Brain pericyte (primary cell): ENCODE results near the gene HEMGN.
"Not testable (repeated sequence)": the region's sequence is repeated elsewhere in the genome, so short reads cannot be mapped to it uniquely, and the experiment has no call there.

Experiments used
- DNase-seq: peaks from one replicate; pipeline ENCODE4 v3.0.0-alpha.2; 2012; ENCODE audit warnings: low read depth, low spot score

Gene HEMGN

DNA sequence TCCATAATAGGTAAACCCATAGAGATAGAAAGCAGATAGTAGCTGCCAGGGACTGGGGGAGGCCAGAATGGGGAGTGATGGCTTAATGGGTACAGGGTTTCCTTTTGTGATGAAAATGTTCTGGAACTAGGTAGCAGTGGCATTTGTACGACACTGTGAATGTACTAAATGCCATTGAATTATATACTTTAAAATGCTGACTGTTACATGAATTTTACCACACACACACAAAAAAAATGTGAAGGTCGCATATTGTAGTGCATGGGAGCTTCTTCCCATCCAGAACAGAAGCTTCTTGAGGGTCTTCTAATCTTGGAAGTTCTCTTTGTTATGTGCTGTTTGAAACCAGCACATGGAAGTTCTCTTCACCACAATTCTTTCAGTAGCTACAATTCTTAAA lies 25.3 kb upstream of the HEMGN start:
- DNase-seq = no peak

DNA sequence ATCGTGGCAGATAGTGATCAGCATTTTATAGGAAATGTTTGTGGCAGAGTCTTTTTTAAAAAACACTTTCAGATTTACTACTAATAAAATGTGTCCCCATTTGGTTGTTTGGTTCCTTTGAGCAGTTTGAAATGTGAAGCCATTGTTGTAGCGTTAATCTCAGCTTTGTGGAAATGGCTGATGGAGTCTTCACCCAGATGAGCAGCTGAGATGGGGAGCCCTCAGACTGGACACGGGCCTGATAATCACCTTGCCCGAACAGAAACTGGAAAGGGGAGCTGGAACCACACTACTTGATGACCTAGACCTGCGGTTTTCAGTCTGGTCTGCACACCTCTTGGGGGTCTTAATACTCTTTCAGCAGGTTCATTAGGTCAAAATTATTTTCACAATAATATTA lies 24.6 kb upstream of the HEMGN start:
- no peak for DNase-seq

DNA sequence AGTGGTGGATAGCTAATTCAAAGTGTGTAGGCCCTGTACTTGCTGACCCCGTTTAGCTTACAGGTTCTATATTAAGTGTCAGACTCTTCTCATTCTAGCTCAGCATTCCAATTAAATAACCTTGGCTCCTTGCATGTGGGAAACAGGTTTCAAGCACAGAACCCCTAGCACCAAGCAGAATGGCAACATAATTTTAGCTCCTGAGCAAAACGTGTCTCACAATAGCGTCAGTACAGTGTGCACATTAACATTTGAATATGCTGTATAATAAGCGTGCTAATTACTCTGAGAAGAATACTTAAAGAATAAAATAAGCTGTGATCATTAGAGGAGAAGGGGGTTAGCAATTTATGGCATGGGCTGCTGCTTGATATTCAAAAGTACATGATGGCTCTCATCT lies 24.2 kb upstream of the HEMGN start:
- no peak for DNase-seq

DNA sequence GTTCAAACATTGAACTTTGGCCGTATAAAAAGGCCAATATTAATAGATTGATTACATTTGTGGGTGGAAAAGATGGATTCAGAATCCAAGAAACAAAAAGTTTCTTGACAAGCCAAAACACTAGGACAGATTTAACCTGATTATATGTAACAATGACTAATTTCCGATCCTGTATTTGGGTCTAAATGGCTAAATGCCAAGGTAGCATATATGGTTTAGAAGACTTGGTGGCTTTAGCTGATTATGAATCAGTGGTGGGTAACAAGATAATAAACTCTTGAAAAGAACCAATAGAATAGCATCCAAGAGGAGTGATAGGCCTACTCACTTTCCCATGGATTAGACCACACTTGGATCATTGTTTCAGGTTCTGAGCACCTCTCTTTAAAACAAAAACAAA lies 23.4 kb upstream of the HEMGN start:
- no peak for DNase-seq

DNA sequence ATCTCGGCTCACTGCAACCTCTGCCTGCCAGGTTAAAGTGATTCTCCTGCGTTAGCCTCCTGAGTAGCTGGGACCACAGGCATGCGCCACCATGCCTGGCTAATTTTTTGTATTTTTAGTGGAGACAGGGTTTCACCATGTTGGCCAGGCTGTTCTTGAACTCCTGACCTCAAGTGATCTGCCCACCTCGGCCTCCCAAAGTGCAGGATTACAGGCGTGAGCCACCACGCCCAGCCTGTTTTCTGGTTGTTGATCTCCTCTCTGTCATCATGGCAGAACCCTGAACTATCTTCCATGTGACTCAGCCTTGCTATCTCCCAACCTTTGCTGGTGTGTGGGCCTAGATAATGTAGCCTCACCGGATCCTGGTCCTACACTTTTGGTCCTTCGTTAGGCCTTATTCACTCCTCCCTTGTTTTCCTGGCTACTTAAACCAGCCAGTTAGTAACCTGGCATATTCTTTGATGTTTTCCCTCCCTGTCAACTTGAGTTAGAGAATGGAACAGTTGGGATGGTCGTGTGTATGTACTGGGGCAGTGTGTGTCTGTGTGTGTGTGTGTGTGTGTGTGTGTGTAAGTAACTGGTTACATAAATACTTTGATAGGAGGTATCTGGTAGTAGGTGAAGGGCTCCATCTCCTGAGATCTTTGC lies 22.8 kb upstream of the HEMGN start:
- not testable (repeated sequence) for DNase-seq

DNA sequence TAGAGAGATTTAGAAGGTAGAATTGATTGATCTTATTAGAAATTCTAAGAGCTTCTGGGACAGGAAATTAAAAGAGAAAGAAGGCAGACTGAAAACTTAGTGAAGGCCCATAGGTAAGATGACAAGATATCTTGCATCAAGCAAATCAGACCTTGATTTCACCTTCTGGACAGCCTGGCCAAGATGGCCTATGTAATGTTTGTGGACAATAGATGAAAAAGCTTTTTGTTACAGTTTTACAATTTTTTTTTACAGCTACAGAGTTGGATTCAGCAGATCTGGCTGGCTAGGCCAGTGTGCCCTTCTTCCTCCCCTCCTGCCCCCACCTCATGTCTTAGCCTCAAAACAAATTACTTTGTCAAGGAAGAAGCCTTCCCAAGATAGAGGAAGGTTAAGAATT lies 21.6 kb upstream of the HEMGN start:
- no peak for DNase-seq

DNA sequence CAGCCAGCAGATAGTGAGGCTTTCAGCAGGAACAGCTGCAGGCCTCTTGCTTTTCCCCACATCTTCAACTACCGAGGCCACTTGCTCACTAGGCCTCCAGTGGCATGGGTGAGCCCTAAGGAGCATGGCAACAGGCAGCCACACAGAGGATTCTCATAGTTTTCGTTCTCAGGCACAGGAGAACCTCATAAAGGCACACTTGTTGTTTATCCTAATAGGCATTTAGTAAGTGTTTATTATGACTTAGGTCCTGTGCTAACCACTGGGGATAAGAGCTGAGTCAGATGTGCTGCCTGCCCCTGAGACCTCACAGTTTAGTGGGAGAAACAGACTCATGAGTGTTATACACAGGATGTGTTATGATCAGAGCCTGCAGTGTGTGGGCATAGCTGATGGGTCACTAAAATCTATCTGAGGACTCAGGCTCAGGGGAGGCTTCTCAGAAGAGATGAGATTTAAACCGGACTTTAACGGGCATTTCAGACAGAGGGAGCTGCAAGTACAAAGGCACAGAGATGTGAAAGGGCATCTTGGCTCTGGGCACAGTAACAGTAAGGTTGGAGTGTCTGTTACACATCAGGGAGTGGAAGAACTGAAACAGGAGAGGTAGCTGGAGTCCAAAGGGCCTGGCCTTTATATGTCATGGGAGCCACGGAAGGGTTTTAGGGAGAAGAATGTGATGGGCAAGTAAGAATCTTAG lies 21.0 kb upstream of the HEMGN start:
- no peak for DNase-seq

DNA sequence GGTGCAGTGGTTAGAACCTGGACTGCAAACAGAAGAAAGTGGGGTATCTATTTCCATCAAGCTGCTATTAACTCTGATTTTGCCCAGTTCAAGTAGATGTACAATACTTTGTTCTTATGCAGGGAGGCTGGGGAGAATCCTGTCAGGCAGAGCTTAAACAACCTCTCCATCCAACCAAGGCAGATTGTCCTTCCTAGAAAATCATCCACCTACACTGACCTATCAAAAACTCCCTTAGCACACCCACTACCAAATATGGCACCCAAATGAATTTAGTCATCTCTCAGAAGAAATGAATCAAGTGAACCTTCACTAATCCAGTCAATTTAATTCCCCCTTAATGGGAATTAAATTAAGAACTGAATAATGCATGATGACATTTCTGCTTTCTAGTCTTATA lies 18.4 kb upstream of the HEMGN start:
- no peak for DNase-seq

DNA sequence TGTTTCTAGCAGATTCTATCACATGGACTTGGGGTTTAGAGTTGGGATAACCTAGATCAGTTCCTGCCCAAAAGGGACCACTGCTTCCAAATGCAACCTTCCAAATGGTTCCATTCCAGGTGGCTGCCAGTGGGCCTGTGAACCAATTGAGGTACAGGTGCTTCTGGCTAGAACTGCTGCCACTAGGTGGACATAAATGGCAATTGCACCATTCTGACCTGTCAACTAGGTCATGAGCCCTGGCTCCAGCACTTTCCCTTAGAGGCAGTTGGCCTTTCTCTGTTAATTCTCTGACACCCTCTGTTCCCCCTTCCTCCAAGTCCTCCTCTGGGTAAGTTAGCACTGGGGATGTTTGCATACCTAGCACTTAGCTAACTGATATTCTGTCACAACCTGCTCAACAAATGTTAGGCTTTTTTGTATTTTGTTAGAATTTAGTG lies 16.6 kb upstream of the HEMGN start:
- DNase-seq = no peak

DNA sequence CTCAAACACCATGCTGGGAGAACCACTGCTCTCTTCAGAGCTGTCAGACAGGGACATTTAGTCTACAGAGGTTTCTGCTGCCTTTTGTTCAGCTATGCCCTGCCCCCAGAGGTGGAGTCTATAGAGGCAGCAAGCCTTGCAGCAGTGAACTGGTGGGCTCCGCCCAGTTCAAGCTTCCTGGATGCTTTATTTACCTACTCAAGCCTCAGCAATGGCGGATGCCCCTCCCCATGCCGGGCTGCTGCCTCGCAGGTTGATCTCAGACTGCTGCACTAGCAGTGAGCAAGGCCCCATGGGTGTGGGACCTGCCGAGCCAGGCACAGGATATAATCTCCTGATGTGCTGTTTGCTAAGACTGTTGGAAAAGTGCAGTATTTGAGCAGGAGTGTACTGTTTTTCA lies 12.9 kb upstream of the HEMGN start:
- DNase-seq = not testable (repeated sequence)

DNA sequence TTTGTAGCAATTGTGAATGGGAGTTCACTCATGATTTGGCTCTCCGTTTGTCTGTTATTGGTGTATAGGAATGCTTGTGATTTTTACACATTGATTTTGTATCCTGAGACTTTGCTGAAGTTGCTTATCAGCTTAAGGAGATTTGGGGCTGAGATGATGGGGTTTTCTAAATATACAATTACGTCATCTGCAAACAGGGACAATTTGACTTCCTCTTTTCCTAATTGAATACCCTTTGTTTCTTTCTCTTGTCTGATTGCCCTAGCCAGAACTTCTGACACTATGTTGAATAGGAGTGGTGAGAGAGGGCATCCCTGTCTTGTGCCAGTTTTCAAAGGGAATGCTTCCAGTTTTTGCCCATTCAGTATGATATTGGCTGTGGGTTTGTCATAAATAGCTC lies 9.1 kb upstream of the HEMGN start:
- not testable (repeated sequence) for DNase-seq

DNA sequence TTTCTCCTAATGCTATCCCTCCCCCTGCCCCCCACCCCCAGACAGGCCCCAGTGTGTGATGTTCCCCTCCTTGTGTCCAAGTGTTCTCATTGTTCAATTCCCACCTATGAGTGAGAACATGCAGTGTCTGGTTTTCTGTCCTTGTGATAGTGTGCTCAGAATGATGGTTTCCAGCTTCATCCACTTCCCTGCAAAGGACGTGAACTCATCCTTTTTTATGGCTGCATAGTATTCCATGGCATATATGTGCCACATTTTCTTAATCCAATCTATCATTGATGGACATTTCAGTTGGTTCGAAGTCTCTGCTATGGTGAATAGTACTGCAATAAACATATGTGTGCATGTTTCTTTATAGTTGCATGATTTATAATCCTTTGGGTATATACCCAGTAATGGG lies 7.5 kb upstream of the HEMGN start:
- not testable (repeated sequence) for DNase-seq

DNA sequence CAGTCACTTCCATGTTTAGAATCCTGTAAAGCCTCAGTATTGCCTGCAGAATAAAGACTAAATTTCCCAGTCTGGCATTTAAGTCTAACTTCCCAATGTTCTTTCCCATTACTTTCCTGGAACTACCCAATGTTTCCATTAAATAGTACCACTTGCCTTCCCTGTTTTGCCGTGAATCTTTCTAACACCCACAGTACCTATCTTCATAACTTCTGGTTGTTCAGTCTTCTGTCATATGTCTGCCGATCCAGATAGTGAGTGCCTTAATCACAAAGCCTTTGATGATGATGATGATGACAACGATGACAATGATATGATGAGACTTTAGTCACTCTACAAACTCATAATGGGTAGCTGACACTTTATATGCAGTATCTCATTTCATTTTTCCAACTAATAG lies 6.6 kb upstream of the HEMGN start:
- no peak for DNase-seq

DNA sequence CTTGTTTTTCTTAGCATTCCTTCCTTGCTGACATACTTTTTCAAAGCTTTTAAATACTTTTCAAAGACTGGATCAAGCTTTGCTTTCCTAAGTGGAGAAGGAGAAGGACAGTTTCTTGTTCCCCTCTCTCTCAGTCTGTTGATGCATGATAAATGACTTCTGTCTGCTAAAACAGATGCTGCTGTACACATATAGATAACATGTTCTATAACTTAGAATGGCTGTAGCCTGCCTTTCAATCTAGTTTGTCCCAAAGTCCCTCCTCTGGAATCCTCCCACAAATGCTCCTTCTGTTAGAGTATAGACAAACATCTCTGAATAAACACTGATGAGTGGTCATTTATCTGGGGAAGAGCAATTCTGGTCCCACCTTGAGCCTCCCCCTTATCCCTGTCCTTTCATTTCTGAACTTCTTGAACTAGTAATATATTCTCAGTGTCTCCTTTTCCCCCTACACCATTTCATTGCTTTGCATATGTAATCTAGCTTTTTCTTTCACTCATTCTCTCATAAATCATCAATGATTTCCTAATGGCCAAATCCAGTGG lies 5.4 kb upstream of the HEMGN start:
- DNase-seq = no peak

DNA sequence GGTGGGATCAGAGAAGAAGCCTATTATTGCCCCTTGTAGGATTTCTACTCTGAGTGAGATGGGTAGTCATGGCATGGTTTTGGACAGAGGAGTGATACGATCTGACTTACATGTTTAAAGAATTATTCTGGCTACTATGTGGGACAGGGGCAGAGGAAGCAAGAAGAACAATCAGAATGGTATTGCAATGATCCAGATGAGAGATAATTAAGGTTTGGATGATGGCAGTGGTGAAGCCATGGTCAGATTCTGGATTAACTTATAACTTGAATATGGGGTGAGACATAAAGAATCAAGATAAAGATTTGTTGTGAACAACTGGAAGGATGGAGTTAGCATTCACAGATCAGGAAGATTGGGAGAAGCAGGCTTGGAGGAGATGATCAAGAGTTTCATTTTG lies 3.4 kb upstream of the HEMGN start:
- DNase-seq = no peak

DNA sequence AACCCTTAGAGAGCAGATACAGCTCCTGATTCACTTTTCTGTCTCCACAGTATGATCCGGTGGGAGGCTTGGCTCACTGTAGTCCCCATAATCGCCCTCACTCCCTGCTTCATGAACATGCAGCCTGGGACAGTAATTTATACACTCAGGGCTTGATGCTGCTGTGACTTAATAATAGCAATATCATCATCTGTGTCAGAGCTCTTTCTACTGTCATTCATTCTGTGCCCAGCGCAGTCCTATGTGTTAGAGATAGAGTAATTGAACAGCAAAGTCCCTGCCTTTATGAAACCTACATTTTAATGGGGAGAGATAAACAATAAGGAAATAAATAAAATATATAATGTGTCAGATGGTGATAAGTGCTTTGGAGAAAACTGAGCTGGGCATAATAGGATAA lies 2.8 kb upstream of the HEMGN start:
- DNase-seq = no peak

DNA sequence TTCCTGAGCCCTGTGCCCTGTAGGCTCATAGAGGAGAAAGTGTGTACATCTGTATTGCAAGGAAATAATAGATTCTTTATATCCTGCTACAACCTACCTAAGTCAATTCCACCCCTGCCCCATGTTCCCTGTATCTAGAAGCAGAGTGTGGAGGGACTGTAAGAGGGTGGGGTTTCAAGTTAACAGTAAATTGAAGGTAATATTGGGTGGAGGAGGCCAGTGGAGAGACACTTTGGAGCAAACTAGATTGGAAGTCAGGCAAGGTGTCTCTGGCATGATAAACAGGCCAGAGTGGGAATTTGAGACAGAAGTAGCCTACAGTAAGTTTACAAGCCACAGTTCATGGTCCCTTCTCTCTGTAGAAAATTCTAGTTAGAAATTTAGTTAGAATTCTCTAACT lies 2.3 kb upstream of the HEMGN start:
- DNase-seq = no peak

DNA sequence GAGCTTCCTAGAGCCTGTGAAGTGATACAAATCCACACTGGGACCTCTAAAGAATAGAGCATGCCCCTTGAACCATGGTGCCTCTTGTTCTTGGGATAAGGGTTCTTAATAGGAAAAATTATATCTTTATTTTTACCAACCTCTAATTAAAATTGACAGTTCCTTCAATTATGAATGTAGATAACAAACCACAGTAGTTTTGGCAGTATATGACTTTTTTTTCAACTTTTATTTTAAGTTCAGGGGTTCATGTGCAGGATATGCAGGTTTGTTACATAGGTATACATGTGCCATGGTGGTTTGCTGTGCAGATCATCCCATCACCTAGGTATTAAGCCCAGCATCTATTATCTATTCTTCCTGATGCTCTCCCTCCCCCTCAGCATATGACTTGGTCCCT lies 974 bp downstream of the HEMGN start:
- no peak for DNase-seq

DNA sequence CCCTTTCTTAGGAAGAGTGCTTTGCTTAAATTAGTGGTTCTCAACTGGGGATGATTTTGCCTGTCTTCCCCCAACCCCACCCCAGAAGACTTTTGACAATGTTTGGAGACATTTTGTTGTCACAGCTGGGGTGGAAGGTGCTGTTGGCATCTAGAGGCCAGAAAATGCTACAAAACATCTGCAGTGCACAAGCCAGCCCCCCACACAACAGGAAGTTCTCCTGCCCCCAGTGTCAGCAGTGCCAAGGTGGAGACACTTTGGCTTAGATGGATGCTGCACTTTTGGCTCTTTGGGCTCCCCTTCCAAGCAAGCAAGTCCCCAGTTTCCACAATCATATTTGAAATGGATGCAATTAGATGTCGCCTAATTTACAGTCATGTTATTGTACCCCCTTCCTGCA lies 2.7 kb downstream of the HEMGN start:
- DNase-seq = no peak

DNA sequence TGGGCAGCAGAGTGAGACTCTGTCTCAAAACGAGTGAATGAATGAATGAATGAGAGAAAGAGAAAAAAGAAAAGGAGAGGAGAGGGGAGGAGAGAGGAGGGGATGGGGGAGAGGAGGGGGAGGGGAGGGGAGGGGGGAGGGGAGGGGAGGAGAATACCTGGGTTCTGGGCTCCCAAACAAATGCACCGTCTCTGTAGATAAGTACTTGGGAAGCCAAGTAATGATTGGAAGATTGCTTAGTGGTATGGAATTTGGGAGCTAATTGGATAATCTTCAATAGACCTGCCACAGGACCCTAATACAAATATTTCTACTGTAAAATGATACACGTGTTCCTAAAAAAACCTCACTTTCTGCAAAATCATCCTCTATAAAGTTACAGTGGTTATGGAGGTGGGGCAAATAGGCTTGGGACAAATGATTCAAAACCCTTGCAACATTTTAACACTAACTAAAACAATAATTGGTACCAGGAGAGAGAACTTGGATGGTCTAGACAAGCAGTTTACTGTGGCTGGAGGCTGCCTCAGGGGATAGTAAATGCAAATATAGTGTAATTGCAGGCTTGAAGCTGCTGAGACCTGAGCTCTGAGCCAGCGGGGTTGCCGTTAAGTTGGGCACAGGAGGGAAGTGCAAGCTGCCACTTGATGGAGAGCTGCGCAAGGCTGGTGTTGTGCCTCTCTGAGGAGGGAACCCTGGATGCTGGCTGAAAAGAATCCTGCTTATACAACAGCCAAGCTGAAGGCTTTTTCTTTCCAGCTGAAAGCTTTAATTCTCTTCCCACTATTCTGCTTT lies 3.5 kb downstream of the HEMGN start:
- DNase-seq = no peak

DNA sequence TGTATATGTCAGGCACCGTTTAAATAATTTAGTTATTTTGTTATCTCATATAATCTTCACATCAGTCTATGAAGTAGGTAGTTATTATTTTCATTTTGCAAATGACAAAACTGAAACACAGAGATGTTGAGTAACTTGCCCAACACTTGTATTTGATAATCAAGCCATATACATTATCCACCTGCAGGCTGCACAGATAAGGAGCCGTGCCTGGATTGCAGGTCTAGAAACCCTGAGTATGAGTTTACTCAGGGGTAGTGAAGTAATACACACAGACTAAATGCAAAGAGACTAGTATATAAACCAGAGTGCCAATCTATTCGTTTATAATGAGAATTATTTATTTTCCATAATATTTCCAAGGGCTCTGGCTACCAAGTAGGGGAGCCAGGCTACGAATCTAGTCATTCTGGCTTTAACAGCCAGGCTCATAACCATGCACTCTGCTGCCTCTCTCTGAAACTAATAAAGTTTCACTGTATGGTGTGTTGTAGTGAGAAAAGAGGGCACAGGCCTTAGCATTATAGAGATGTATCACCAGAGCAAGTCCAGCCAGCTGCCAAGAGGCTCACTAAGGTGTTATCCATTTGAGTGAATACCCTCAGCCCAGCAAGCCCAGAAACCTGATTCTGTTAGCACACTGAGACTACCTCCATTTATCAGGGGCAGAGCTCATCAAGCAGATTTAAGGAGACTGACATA lies 4.5 kb downstream of the HEMGN start:
- DNase-seq = no peak

DNA sequence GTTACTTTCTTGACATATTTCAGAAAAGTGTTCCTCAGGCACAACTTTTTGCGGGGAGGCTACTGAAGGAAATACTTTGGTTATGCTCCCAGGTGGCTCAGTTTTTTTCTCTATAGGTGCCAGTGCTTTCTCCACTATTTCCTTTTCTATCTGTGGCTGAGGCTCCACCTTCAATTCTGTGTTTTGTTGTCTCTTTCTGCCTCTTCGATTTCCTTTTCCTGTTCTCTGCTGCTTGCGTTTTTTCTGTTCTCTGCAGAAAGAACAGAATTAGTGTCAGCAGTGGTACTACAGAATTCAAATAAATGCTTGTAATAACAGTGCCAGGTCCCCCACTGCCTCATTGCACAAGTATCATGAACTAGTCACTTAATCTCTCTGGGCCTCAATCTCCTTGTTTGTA lies 7.0 kb downstream of the HEMGN start:
- no peak for DNase-seq
